Stimulated activated CD4-positive, alpha-beta T cell treated with anti-CD3 and anti-CD28 coated beads, Interleukin-1b, Interleukin-23, amount 100 ng/mL, for 4 hours (primary cell): ENCODE results near the gene RAET1L.
A peak's percentile ranks its signal among the peaks of the same experiment; 100 is the strongest.
"Not testable (repeated sequence)": the region's sequence is repeated elsewhere in the genome, so short reads cannot be mapped to it uniquely, and the experiment has no call there.

Experiments used
- DNase-seq, 2 donors: peaks; one replicate each; pipeline ENCODE4 v3.0.0-alpha.2; 2020; ENCODE audit warnings: low read depth in 2 of 2

The RAET1L gene

GRCh38 chr6:150016324-150017185, 8.8 kb downstream of the RAET1L start:
- peak in 1 of 2 donors; percentile 59 for DNase-seq

- not testable (repeated sequence) for DNase-seq
Measured at GRCh38 chr6:150015281-150016001, 9.9 kb downstream of the RAET1L start.

- DNase-seq: not testable (repeated sequence)
Measured at GRCh38 chr6:150014623-150015280, 10.6 kb downstream of the RAET1L start.

GRCh38 chr6:150013785-150014622, 11.3 kb downstream of the RAET1L start:
- DNase-seq: not testable (repeated sequence)

GRCh38 chr6:150012846-150013784, 12.2 kb downstream of the RAET1L start:
- DNase-seq: not testable (repeated sequence)

- DNase-seq: no peak
Measured at GRCh38 chr6:150008588-150008987, 16.7 kb downstream of the RAET1L start.

- no peak for DNase-seq
Measured at GRCh38 chr6:150006961-150007464, 18.3 kb downstream of the RAET1L start.

GRCh38 chr6:150005761-150006651, 19.3 kb downstream of the RAET1L start:
- DNase-seq: no peak

GRCh38 chr6:150004783-150005717, 20.3 kb downstream of the RAET1L start:
- DNase-seq: peak; percentile 75 to 81

- DNase-seq: no peak
Measured at GRCh38 chr6:150004101-150004782, 21.1 kb downstream of the RAET1L start.

GRCh38 chr6:150003599-150003998, 21.7 kb downstream of the RAET1L start:
- not testable (repeated sequence) for DNase-seq

- no peak for DNase-seq
Measured at GRCh38 chr6:150002710-150003109, 22.6 kb downstream of the RAET1L start.

- DNase-seq: no peak
Measured at GRCh38 chr6:150001295-150002008, 23.9 kb downstream of the RAET1L start.

- DNase-seq: no peak
Measured at GRCh38 chr6:149999636-150000035, 25.7 kb downstream of the RAET1L start.

GRCh38 chr6:149995971-149996370, 29.4 kb downstream of the RAET1L start:
- no peak for DNase-seq

GRCh38 chr6:149995235-149995750, 30.0 kb downstream of the RAET1L start:
- no peak for DNase-seq
